ENCODE data around the gene FDX2.

FDX2 gene

DNA sequence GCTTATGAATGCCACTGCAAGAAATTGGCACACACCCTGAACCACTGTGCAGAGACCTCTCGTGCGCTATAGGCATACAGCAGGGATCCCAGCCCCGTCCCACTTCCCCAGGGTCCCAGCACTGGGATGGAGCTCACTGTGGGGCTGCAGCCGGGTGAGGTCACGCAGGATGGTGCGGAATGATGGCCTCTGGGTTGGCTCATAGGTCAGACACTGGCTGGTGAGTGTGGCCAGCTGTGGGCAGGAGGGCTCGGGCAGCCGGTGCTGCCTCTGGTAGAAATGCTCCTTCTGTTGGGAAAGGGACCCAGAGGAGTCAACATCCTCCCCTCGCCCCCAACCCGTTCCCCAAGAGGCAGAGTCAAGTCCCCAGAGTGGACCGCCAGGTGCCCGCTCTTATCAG is 40.6 kb upstream of the FDX2 start:
- TF ChIP-seq, protein P1, sequence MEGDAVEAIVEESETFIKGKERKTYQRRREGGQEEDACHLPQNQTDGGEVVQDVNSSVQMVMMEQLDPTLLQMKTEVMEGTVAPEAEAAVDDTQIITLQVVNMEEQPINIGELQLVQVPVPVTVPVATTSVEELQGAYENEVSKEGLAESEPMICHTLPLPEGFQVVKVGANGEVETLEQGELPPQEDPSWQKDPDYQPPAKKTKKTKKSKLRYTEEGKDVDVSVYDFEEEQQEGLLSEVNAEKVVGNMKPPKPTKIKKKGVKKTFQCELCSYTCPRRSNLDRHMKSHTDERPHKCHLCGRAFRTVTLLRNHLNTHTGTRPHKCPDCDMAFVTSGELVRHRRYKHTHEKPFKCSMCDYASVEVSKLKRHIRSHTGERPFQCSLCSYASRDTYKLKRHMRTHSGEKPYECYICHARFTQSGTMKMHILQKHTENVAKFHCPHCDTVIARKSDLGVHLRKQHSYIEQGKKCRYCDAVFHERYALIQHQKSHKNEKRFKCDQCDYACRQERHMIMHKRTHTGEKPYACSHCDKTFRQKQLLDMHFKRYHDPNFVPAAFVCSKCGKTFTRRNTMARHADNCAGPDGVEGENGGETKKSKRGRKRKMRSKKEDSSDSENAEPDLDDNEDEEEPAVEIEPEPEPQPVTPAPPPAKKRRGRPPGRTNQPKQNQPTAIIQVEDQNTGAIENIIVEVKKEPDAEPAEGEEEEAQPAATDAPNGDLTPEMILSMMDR (IDR thresholded peaks at IDR 0.05; ENCODE audit: low read depth, low read length, missing control alignments): no peak
- DNase-seq (ENCODE audit: low read depth): no peak
- no peak overlapping the region for H3K4me3 ChIP-seq (ENCODE audit: low read depth, low read length)

DNA sequence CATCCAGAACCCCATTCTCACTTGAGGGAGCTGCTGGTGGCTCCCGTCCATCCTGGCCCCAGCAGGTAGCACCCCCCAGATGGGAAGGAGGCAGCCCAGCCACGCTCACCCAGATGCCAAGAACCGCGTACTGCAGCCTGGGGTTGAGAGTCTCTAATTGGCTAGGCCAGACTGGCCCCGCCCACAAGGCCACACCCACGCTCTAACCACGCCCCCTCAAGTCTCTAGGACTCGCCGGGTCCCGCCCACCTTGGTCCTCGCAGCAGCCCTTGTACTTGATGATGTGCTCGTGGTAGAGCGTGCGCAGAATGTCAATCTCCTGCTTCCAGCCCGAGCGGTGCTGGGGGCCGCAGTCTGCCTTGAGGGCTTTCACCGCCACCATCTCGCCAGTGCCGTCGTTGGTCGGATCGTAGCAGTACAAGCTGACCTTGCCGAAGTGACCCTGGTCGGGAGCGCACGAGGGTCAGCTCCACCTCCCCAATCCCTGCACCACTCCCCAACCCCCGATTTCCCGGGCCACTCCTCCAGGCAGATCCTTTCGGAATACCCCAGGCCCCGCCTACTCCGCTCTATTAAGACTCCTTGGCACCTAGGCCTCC is 38.1 kb upstream of the FDX2 start:
- TF ChIP-seq, protein P1 (IDR thresholded peaks at IDR 0.05; ENCODE audit: low read depth, low read length, missing control alignments): no peak
- no peak for DNase-seq (ENCODE audit: low read depth)
- H3K4me3 ChIP-seq (ENCODE audit: low read depth, low read length): no peak overlapping the region

DNA sequence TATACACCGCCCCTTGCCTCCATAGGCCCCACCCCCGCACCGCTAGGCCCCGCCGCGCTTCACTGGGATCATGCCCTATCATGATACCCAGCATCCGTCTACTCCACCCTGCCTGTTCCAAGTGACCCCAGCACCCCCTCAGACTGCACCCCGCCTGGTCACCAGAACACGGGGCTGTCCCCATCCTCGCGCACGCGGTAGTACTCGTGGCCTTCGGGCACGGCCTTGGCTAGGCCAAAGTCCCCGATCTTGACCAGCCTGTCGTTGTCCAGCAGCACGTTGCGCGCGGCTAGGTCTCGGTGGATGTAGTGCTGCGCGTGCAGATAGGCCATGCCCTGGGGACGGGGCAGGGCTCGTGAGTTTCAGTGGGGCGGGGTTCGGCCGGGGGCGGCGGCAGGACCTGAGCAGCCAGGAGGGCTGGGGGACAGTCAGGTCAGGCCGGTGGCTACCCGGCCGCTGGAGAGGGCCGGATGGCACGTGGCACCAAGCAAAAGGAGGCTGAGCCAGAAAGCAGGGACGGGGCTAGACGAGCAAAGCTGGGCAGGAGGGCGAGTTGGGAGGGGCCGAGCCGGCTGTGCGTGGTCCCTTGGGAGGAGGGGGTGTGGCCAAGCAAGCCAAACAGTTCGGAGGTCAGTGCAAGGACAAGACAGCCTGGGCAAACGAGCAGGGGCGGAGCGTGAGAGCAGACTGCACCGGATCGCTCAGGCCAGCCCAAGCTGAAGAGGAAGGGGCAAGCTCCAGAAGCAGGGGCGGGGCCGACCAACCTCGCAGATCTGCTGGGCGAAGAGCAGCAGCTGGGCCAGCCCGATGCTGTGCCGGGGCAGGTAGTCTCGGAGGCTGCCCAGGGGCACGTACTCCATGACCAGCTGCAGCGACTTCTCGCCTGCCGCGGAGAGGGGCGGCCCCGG is 37.2 kb upstream of the FDX2 start:
- no peak for DNase-seq (ENCODE audit: low read depth)
- H3K4me3 ChIP-seq (ENCODE audit: low read depth, low read length): no peak overlapping the region

DNA sequence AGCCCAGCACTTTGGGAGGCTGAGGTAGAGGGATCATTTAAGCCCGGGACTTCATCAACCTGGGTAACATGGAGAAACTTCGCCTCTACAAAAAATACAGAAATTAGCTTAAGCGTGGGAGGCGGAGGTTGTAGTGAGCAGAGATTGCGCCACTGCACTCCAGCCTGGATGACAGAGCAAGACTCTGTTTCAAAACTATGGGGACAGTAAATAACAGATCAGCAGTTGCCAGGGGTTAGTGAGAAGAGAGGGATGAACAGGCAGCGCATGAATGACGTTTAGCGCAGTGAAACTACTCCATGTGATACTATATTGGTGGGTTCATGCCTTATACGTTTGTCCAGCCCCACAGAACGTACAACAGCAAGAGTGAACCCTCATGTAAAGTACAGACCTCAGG is 30.7 kb upstream of the FDX2 start:
- DNase-seq (ENCODE audit: low read depth): no peak
- H3K4me3 ChIP-seq (ENCODE audit: low read depth, low read length): no peak overlapping the region
- TF ChIP-seq, protein P1 (IDR thresholded peaks at IDR 0.05; ENCODE audit: low read depth, low read length, missing control alignments): no peak

More for the DNA sequence above, 37.2 kb upstream of the FDX2 start:
- TF ChIP-seq, protein P1 (IDR thresholded peaks at IDR 0.05; ENCODE audit: low read depth, low read length, missing control alignments): no peak

DNA sequence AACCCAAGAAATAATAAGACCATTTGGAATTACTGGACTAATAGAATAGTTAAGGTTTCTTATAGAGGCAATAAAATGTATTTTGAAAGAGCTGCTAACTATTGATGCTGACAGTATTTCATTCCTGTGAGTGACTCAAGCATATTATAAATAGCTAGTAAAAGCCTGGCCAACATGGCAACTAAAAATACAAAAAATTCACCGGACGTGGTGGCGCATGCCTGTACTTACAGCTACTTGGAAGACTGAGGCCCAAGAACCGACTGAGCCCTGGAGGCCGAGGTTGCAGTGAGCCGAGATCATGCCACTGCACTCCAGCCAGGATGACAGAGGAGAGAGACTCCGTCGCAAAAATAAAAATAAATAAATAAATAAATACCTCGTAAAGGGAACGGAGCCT is 29.0 kb upstream of the FDX2 start:
- H3K4me3 ChIP-seq (ENCODE audit: low read depth, low read length): no peak overlapping the region
- no peak for DNase-seq (ENCODE audit: low read depth)
- TF ChIP-seq, protein P1 (IDR thresholded peaks at IDR 0.05; ENCODE audit: low read depth, low read length, missing control alignments): no peak

DNA sequence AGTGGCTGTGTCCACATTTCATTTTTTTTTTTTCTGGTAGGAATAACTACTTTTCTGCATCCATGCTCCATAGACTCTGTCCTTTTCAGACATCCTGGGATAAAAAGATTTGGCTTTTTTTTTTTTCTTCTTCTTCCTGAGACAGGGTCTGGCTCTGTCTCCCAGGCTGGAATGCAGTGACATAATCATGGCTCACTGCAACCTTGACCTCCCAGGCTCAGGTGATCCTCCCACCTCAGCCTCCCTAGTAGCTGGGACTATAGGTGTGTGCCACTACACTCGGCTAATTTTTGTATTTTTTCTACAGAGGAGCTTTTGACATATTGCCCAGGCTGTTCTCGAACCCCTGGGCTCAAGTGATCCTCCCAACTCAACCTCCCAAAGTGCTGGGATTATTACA is 27.7 kb upstream of the FDX2 start:
- no peak for DNase-seq (ENCODE audit: low read depth)
- TF ChIP-seq, protein P1 (IDR thresholded peaks at IDR 0.05; ENCODE audit: low read depth, low read length, missing control alignments): no peak
- no peak overlapping the region for H3K4me3 ChIP-seq (ENCODE audit: low read depth, low read length)
